Naive thymus-derived CD4-positive, alpha-beta T cell (primary cell): ENCODE measurements around the gene ABCG1. TPM values are rescaled to one million over a fixed set of nuclear protein-coding genes. Genes with fewer than 3 reads are reported as not detected.
A peak's percentile ranks its signal among the peaks of the same experiment; 100 is the strongest.

Experiments
- ATAC-seq: fragments of 150-1000 bp; cut with Tn5 transposase; 2 replicates; pipeline ENCODE4 v1.10.0; 2021; ENCODE audit warnings: mild to moderate bottlenecking, moderate library complexity
- CTCF ChIA-PET: fragments of 350-600 bp; sonication (Branson Sonifier 250); formaldehyde crosslinking; loops from one replicate; lab custom pipeline; 2021; ENCODE audit warnings: antibody characterized with exemption; lab: Charles Lee
- POLR2A ChIA-PET: fragments of 350-600 bp; sonication (Branson Sonifier 250); formaldehyde crosslinking; loops from one replicate; lab custom pipeline; 2021; ENCODE audit warnings: antibody characterized with exemption, inconsistent platforms; lab: Charles Lee
- DNase-seq, 9 donors: peaks; one replicate each; pipeline versions ENCODE4 v3.0.0 to v3.0.0-alpha.2; 2020 to 2022; ENCODE audit warnings: mixed read lengths in 1 of 9
- H3K27ac ChIP-seq: one replicate; pipeline ENCODE4 v1.7.0; 2013; ENCODE audit warnings: mild to moderate bottlenecking, low read depth, low read length, moderate library complexity
- H3K27me3 ChIP-seq, 2 donors: one replicate each; pipeline ENCODE4 v1.7.0; 2013; ENCODE audit warnings: low read length in 2 of 2, mild to moderate bottlenecking in 2 of 2, moderate library complexity in 2 of 2; ENCODE audit not compliant: control insufficient read depth in 2 of 2, insufficient read depth in 2 of 2
- H3K36me3 ChIP-seq, 3 experiments: 1 replicate in 2 of 3; 2 replicates in 1 of 3; pipeline ENCODE4 v1.7.0; 2013; ENCODE audit warnings: low read length in 3 of 3, mild to moderate bottlenecking in 3 of 3, moderate library complexity in 1 of 3; ENCODE audit not compliant: insufficient read depth in 3 of 3, control insufficient read depth in 2 of 3
- H3K4me1 ChIP-seq, 2 donors: one replicate each; pipeline ENCODE4 v1.7.0; 2013; ENCODE audit warnings: low read length in 2 of 2, mild to moderate bottlenecking in 2 of 2, moderate library complexity in 1 of 2; ENCODE audit not compliant: control insufficient read depth in 2 of 2, insufficient read depth in 2 of 2
- H3K4me3 ChIP-seq: 2 replicates; pipeline ENCODE4 v1.7.0; 2013; ENCODE audit warnings: mild to moderate bottlenecking, low read length
- H3K9me3 ChIP-seq, 3 experiments: 1 replicate in 2 of 3; 2 replicates in 1 of 3; pipeline ENCODE4 v1.7.0; 2013; ENCODE audit warnings: low read length in 3 of 3; ENCODE audit not compliant: control insufficient read depth in 2 of 3
- H3K27ac Mint-ChIP-seq, 9 donors: one replicate each; pipeline ENCODE4 v1.8.0; 2020 to 2022; ENCODE audit warnings: mixed read lengths in 9 of 9, mild to moderate bottlenecking in 8 of 9, moderate library complexity in 5 of 9, inconsistent platforms in 2 of 9
- H3K27me3 Mint-ChIP-seq, 5 donors: one replicate each; pipeline ENCODE4 v1.8.0; 2021 to 2022; ENCODE audit warnings: mixed read lengths in 5 of 5, mild to moderate bottlenecking in 1 of 5
- H3K36me3 Mint-ChIP-seq, 5 donors: one replicate each; pipeline ENCODE4 v1.8.0; 2020 to 2022; ENCODE audit warnings: mixed read lengths in 5 of 5, mild to moderate bottlenecking in 3 of 5, inconsistent platforms in 1 of 5
- H3K4me1 Mint-ChIP-seq, 7 donors: one replicate each; pipeline ENCODE4 v1.8.0; 2020 to 2022; ENCODE audit warnings: mixed read lengths in 7 of 7, mild to moderate bottlenecking in 3 of 7, inconsistent platforms in 1 of 7
- H3K4me3 Mint-ChIP-seq, 10 donors: one replicate each; pipeline ENCODE4 v1.8.0; 2020 to 2022; ENCODE audit warnings: mild to moderate bottlenecking in 10 of 10, mixed read lengths in 10 of 10, moderate library complexity in 6 of 10, inconsistent platforms in 2 of 10
- H3K9me3 Mint-ChIP-seq, 11 donors: one replicate each; pipeline ENCODE4 v1.8.0; 2020 to 2022; ENCODE audit warnings: mixed read lengths in 11 of 11, mild to moderate bottlenecking in 4 of 11, inconsistent platforms in 1 of 11, moderate library complexity in 1 of 11
- intact Hi-C, 2 donors: fragments of 100-400 bp; cut with micrococcal nuclease; formaldehyde crosslinking; loops; one replicate each; pipeline ENCODE4 v1.15.1; 2023
- polyA plus RNA-seq, 2 donors: library from polyadenylated mRNA; unstranded; fragments of 300-500 nt; fragmentation: Illumina TruSeq; gene quantifications; one replicate each; pipeline ENCODE4 v1.2.3, GENCODE V29; 2021
- total RNA-seq, 6 experiments: library from RNA in 5 of 6; stranded (reverse) in 5 of 6; gene quantifications; 1 replicate in 5 of 6; 2 replicates in 1 of 6; pipeline ENCODE4 v1.2.3 and lab custom pipeline; 2021 to 2026

Gene ABCG1
- total RNA-seq (10 to 100 TPM in 3 of 5 experiments, under 1 TPM in 2; 0.67 to 49.7 (median 17.0) TPM), polyA plus RNA-seq (10 to 100 TPM; 11.1 to 25.3 TPM), total RNA-seq (lab: John Stamatoyannopoulos, UW) (45.5 reads per million, percentile 69 among the genes with 10 or more reads in this experiment)

- CTCF ChIA-PET = interaction anchor here (0.8 to 1.6 kb wide), 4 partner anchors 9 to 19 kb away, joined by 3 to 5 read pairs (median 4); no protein-coding TSS in a partner anchor
These were observed at the start of gene ABCG1 for GRCh38 chr21:42218836-42219605. Gene ABCG1, plus strand, starts transcription at chr21:42219140. Its CDS starts 123 bp downstream, at chr21:42219263.

DNA sequence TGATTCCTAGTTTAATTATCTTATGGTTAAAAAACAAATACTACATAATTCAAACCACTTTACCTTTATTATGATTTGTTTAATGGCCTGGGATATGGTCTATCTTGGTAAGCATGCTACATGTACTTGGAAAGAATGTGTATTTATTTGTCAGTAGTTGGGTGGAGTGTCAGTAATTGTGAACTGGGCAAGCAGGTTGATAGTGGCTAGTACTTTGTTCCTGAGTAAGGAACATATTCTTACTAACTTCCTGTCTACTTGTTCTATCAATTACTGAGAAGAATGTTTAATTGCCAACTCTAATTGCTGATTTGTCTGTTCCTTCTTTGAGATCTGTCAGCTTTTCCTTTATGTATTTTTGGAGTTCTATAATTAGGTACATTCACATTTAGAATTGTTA lies 49.2 kb upstream of the ABCG1 start:
- Histone ChIP-seq H3K27me3 (no peaks in the 10 kb centered on the region), H3K4me1 (no peaks in the 10 kb centered on the region), H3K27ac (no peak overlapping the region), H3K4me3 (no peak overlapping the region), H3K36me3 (no peaks in the 10 kb centered on the region), H3K9me3 (no peaks in the 10 kb centered on the region)
- intact Hi-C loops = no loop called here
- peaks cover 0 to 26% (median 17%) of the 10 kb centered on the region in 7 donors for H3K4me1 Mint-ChIP-seq
- no peaks in the 10 kb centered on the region for H3K36me3 Mint-ChIP-seq
- CTCF ChIA-PET = no interaction called here
- POLR2A ChIA-PET = no interaction called here
- DNase-seq (no peak), ATAC-seq (no peak)
- peak overlapping the region in 1 of 9 donors; percentile 25 for H3K27ac Mint-ChIP-seq
- no peaks in the 10 kb centered on the region for H3K9me3 Mint-ChIP-seq
- H3K27me3 Mint-ChIP-seq = peaks cover 0 to 10% (median 0%) of the 10 kb centered on the region in 5 donors
- no peak overlapping the region for H3K4me3 Mint-ChIP-seq

More at GRCh38 chr21:42218836-42219605, at the start of gene ABCG1:
- peaks cover 0 to 19% (median 3%) of the 10 kb centered on the region in 11 donors for H3K9me3 Mint-ChIP-seq
- H3K27me3 Mint-ChIP-seq = peaks cover 0 to 5% (median 0%) of the 10 kb centered on the region in 5 donors
- peak within 1 kb of the TSS; percentile 71 to 99 (median 91) for H3K27ac Mint-ChIP-seq
- Histone ChIP-seq H3K27me3 (no peaks in the 10 kb centered on the region), H3K36me3 (peaks cover 0 to 15% (median 0%) of the 10 kb centered on the region in 3 experiments), H3K27ac (peak within 1 kb of the TSS; percentile 81), H3K4me1 (peaks cover 5 to 13% of the 10 kb centered on the region in 2 donors), H3K9me3 (peaks cover 0 to 7% (median 0%) of the 10 kb centered on the region in 3 experiments), H3K4me3 (peak within 1 kb of the TSS; percentile 69)
- POLR2A ChIA-PET = interaction anchor here (0.7 to 3.8 kb wide), 5 partner anchors 10 to 72 kb away, joined by 3 to 30 read pairs (median 10); no protein-coding TSS in a partner anchor
- intact Hi-C loops = no loop called here
- H3K4me3 Mint-ChIP-seq = peak within 1 kb of the TSS; percentile 85 to 99 (median 93)
- ATAC-seq (peak; percentile 45), DNase-seq (peak in 8 of 9 donors; percentile 47 to 65 (median 56))
- H3K4me1 Mint-ChIP-seq = peaks cover 21 to 41% (median 36%) of the 10 kb centered on the region in 7 donors
- H3K36me3 Mint-ChIP-seq = peaks cover 0 to 13% (median 4%) of the 10 kb centered on the region in 5 donors

DNA sequence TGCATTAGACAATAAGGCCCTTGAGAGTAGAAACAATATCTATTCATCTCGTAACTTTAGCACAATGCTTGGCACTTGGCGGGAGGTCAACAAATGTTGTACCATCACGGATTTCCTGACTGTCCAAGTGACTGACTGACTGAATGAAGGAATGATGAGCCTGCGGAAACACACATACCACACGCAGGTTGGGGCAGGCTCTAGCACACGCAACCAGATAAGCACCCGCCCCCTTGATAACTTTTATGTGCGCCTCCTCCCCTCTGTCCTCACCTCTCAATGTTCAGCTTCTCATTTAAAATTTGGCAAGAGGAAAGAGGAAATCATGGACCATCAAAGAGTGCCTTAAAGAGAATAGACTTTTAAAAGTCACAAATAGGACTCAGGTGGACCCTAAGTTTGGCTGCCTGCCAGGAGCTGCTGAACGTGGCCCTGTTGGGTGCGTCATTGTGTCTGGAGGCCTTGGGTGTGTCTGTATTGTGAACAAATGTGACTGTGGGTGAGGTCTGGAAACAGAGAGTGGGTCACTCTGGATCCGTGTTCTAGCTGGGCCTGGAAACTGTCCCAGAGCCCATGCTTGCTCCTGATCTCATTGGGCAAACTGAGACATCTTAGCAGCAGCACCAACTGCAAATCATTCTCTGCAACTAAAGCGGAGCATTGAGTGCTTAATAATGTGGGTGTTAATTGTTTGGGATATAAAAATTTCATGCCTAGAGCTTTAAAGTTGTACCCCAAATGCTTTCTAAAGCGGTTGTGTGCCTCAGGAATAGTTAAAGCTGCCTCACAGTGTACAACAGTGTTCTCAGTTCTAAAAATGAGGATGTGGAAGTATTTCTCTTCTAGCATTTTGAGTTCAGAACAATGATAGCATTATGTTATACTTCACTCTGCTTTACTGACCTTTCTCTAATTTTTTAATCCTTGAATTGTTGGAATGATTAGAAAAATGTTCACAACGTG lies 47.6 kb upstream of the ABCG1 start:
- ChIA-PET POLR2A (interaction anchor here (1.2 kb wide), 1 partner anchor 15 kb away, joined by 4 read pairs; no protein-coding TSS in a partner anchor), CTCF (no interaction called here)
- DNase-seq (no peak), ATAC-seq (no peak)
- no peaks in the 10 kb centered on the region for H3K36me3 Mint-ChIP-seq
- Histone ChIP-seq H3K9me3 (no peaks in the 10 kb centered on the region), H3K27me3 (no peaks in the 10 kb centered on the region), H3K4me1 (no peaks in the 10 kb centered on the region), H3K27ac (no peak overlapping the region), H3K4me3 (no peak overlapping the region), H3K36me3 (no peaks in the 10 kb centered on the region)
- H3K27ac Mint-ChIP-seq = peak overlapping the region in 2 of 9 donors; percentile 47 to 51
- H3K4me3 Mint-ChIP-seq = no peak overlapping the region
- intact Hi-C loops = no loop called here
- no peaks in the 10 kb centered on the region for H3K9me3 Mint-ChIP-seq
- H3K4me1 Mint-ChIP-seq = peaks cover 0 to 23% (median 15%) of the 10 kb centered on the region in 7 donors
- H3K27me3 Mint-ChIP-seq = peaks cover 0 to 17% (median 0%) of the 10 kb centered on the region in 5 donors

- Histone ChIP-seq H3K4me3 (no peak overlapping the region), H3K27me3 (no peaks in the 10 kb centered on the region), H3K9me3 (no peaks in the 10 kb centered on the region), H3K27ac (no peak overlapping the region), H3K4me1 (no peaks in the 10 kb centered on the region), H3K36me3 (no peaks in the 10 kb centered on the region)
- ATAC-seq = no peak
- H3K9me3 Mint-ChIP-seq = no peaks in the 10 kb centered on the region
- peaks cover 0 to 23% (median 15%) of the 10 kb centered on the region in 7 donors for H3K4me1 Mint-ChIP-seq
- peaks cover 0 to 29% (median 0%) of the 10 kb centered on the region in 5 donors for H3K27me3 Mint-ChIP-seq
- CTCF ChIA-PET = no interaction called here
- H3K27ac Mint-ChIP-seq = no peak overlapping the region
- intact Hi-C loops = no loop called here
- POLR2A ChIA-PET = no interaction called here
- no peaks in the 10 kb centered on the region for H3K36me3 Mint-ChIP-seq
- H3K4me3 Mint-ChIP-seq = no peak overlapping the region
- no peak for DNase-seq
These were observed 46.1 kb upstream of the ABCG1 start for GRCh38 chr21:42172596-42173483.

DNA sequence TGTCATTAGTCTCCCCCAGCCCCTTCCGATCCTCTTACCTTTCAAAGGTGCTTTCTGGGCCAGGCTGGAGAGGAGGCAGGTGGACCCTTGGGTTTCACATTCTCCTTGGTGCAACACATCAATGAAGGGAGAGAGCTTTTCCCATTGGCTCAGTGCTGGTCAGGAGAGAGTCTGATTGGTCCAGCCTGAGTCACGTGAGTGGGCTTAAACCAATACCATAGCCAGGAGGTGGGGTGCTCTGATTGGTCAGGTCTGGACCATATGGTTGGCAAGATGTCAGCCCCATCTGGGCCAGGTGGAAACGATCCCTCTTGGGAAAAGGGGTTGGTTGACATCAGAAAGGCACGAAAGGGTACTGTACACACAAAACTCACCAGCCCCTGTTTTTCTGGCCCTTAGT lies 44.8 kb upstream of the ABCG1 start:
- no peak overlapping the region for H3K4me3 ChIP-seq
- ATAC-seq (no peak), DNase-seq (no peak)
- no peak overlapping the region for H3K27ac ChIP-seq
- Mint-ChIP-seq H3K4me3 (no peak overlapping the region), H3K36me3 (no peaks in the 10 kb centered on the region), H3K27ac (no peak overlapping the region), H3K27me3 (peaks cover 0 to 36% (median 0%) of the 10 kb centered on the region in 5 donors), H3K4me1 (peaks cover 0 to 23% (median 15%) of the 10 kb centered on the region in 7 donors), H3K9me3 (no peaks in the 10 kb centered on the region)
- ChIA-PET POLR2A (no interaction called here), CTCF (interaction anchor here (0.6 to 2.1 kb wide), 3 partner anchors 28 to 85 kb away, joined by 3 to 5 read pairs (median 3); no protein-coding TSS in a partner anchor)
- H3K9me3 ChIP-seq = no peaks in the 10 kb centered on the region
- intact Hi-C loops = no loop called here
- no peaks in the 10 kb centered on the region for H3K36me3 ChIP-seq
- no peaks in the 10 kb centered on the region for H3K27me3 ChIP-seq
- no peaks in the 10 kb centered on the region for H3K4me1 ChIP-seq
